ENCODE results near the gene TSPAN18. TPM values are rescaled to one million over a fixed set of nuclear protein-coding genes. Genes with fewer than 3 reads are reported as not detected.
A peak's percentile ranks its signal among the peaks of the same experiment; 100 is the strongest.

TSPAN18 gene
- total and polyA plus RNA-seq, 8 donors, result 2.1 to 60.3 (median 11.0) TPM

DNA sequence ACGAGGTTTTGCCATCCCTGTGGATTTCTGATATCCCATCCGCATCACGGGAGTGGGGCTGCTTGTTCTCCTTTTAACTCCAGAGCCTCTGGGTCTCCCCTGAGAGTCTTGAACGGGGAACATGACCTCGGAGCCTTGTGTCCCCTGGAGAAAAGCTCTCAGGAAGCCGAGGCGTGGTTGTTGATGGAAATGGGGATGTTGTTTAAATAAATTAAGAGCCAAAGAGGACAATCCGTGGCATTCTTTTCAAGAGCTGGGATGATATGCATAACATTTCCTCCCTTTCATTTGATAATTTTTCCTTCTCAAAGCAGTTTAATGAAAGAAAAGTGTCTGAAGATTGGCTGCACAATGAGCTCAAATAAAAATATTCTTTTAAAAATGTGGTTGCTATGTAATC, 14.2 kb downstream of the TSPAN18 start:
- H3K4me3 ChIP-seq, result no peak overlapping the region
- no peak for DNase-seq
- TF ChIP-seq, protein P1, sequence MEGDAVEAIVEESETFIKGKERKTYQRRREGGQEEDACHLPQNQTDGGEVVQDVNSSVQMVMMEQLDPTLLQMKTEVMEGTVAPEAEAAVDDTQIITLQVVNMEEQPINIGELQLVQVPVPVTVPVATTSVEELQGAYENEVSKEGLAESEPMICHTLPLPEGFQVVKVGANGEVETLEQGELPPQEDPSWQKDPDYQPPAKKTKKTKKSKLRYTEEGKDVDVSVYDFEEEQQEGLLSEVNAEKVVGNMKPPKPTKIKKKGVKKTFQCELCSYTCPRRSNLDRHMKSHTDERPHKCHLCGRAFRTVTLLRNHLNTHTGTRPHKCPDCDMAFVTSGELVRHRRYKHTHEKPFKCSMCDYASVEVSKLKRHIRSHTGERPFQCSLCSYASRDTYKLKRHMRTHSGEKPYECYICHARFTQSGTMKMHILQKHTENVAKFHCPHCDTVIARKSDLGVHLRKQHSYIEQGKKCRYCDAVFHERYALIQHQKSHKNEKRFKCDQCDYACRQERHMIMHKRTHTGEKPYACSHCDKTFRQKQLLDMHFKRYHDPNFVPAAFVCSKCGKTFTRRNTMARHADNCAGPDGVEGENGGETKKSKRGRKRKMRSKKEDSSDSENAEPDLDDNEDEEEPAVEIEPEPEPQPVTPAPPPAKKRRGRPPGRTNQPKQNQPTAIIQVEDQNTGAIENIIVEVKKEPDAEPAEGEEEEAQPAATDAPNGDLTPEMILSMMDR (IDR thresholded peaks at IDR 0.05), result no peak
- 47 to 51% (median 48%) methylated on average over 8 of the region's 8 CpGs for WGBS, 5 donors
- H3K27ac ChIP-seq, result no peak overlapping the region
- intact Hi-C loops (cut with DNase I; ENCODE audit: low total_unique reads), result no loop called here
- H3K9me3 ChIP-seq, result no peaks in the 10 kb centered on the region
- no peaks in the 10 kb centered on the region for H3K36me3 ChIP-seq
- H3K27me3 ChIP-seq, result peaks cover 0 to 8% (median 0%) of the 10 kb centered on the region in 3 donors
- peaks cover 0 to 48% (median 12%) of the 10 kb centered on the region in 4 donors for H3K4me1 ChIP-seq

DNA sequence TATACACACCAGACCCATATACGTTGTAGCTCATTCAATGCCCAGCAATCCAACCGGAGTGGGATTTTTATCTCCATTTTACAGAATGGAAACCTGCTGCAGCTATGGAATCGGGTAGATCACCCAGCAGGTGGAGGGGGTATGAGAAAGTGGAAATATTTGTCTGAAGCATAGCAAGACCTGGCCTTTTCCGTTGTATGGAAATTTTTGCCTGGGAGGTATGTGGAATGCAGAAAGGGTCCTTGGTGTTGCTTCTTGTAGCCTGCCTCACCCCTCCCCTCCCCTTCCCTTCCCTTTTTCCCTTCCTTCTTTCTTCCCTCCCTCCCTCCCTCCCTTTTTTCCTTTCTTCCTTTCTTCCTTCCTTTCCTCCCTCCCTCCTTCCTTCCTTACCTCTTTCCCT, 15.2 kb downstream of the TSPAN18 start:
- TF ChIP-seq EP300 (IDR thresholded peaks at IDR 0.05), result no peak
- no peak for TF ChIP-seq POLR2AphosphoS5 (IDR thresholded peaks at IDR 0.05)
- TF ChIP-seq, protein P1 (IDR thresholded peaks at IDR 0.05), result no peak
- TF ChIP-seq POLR2A (IDR thresholded peaks at IDR 0.05), result no peak
- Histone ChIP-seq H3K27me3 (peaks cover 0 to 8% (median 0%) of the 10 kb centered on the region in 3 donors), H3K27ac (no peak overlapping the region), H3K4me1 (peaks cover 0 to 55% (median 15%) of the 10 kb centered on the region in 4 donors), H3K4me3 (no peak overlapping the region), H3K36me3 (no peaks in the 10 kb centered on the region), H3K9me3 (no peaks in the 10 kb centered on the region)
- intact Hi-C loops (cut with DNase I; ENCODE audit: low total_unique reads), result no loop called here
- 74 to 84% (median 76%) methylated on average over 4 of the region's 4 CpGs for WGBS, 5 donors
- no peak for DNase-seq

DNA sequence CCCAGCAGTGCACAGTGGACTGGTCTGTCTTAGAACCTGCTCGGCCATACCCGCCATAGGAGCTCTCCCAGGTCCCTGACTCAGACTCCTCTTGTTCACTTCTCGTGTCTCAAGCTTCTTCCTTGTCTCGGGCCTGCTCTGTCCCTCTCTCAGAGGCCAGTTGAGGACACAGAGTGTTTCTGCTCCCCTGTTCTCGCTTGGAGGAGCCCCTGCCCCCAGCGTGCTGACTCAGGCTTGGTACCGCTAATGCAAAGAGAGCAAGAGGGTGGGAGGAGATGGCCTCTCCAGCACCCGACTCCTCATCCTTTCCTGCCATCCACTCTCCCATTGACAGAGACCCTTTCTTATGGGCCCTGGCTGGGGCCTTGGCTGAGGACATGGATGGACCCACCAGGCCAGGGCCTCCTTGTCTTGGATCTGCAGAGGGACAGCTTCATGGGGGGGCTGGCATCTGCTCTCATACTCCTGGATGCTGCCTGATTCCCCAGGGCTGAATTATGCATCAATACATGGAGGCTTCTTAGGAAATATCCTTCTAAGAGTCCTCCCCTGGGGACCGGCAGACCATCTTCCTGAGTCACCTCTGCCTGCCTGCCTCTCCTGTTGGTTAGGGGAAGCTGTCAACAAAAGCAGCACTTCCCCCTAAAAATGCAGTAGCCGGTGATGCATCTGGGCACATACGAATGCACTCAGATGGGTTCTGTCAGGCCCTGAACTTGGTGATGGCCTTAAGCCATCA, 15.9 kb downstream of the TSPAN18 start:
- no peak for DNase-seq
- H3K9me3 ChIP-seq, result no peaks in the 10 kb centered on the region
- peak overlapping the region in 1 of 5 donors; percentile 61 for H3K27ac ChIP-seq
- TF ChIP-seq POLR2AphosphoS5 (IDR thresholded peaks at IDR 0.05), result no peak
- peaks cover 0 to 62% (median 20%) of the 10 kb centered on the region in 4 donors for H3K4me1 ChIP-seq
- no peaks in the 10 kb centered on the region for H3K36me3 ChIP-seq
- WGBS, 5 donors, result 79 to 88% (median 80%) methylated on average over 11 of the region's 11 CpGs
- H3K4me3 ChIP-seq, result no peak overlapping the region
- intact Hi-C loops (cut with DNase I; ENCODE audit: low total_unique reads), result no loop called here
- H3K27me3 ChIP-seq, result peaks cover 0 to 8% (median 0%) of the 10 kb centered on the region in 3 donors

DNA sequence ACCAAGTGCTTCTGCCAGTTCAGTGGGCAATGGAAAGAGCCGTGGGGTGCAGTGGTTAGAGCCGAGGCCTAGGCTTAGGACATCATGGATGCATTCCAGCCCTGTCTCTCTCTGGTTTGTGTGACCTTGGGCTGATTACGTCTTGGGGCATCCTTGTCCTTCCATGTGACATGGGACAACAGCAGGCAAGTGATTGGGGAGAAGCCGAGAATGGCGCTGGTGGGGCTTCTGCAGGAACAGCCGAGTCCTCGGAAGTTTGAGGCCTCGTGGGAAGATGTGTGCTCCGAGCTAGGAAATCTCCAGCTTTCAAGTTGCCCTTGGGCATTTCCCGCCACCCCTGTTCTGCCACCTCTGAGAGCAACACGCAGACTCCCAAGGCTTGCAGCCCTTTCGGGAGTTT, 16.6 kb downstream of the TSPAN18 start:
- Histone ChIP-seq H3K27me3 (peaks cover 0 to 8% (median 0%) of the 10 kb centered on the region in 3 donors), H3K4me3 (no peak overlapping the region), H3K27ac (peak overlapping the region in 2 of 5 donors; percentile 46 to 61), H3K9me3 (no peaks in the 10 kb centered on the region), H3K36me3 (no peaks in the 10 kb centered on the region), H3K4me1 (peaks cover 0 to 63% (median 23%) of the 10 kb centered on the region in 4 donors)
- WGBS, 5 donors, result 79 to 91% (median 87%) methylated on average over 6 to 12 of the region's 12 CpGs
- TF ChIP-seq POLR2AphosphoS5 (IDR thresholded peaks at IDR 0.05), result no peak
- no peak for TF ChIP-seq EP300 (IDR thresholded peaks at IDR 0.05)
- no peak for TF ChIP-seq POLR2A (IDR thresholded peaks at IDR 0.05)
- TF ChIP-seq, protein P1 (IDR thresholded peaks at IDR 0.05), result no peak
- intact Hi-C loops (cut with DNase I; ENCODE audit: low total_unique reads), result no loop called here
- DNase-seq, result no peak

DNA sequence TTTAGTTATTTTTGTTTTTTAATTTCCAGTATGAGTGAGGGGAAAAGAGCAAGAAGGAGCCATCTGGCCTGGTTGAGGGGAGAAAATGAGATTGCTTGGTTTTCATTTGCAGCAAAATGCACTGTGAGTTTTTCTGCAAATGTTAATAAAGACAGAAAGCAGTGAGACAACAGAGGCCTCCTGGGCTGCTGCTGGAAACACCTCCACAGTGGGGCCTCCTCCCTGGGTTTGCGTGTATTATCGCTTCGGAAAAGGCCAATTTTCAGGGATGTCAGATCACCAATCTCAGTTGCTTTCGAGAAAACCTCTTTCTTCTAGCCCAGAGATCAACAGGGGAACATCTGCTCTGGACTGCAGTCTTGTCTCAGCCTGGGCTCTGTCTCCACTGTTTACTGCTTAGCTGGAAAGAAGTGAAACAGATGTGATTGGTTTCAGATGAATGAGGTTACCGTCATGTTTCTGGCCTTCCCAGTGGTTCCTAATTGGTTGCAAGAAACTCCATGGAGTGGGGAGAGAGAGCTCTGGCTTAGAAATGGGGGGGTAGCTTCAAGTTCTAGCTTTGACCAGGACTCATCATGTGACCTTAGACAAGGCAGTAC, 17.3 kb downstream of the TSPAN18 start:
- intact Hi-C loops (cut with DNase I; ENCODE audit: low total_unique reads), result no loop called here
- TF ChIP-seq EP300 (IDR thresholded peaks at IDR 0.05) (no peak), POLR2AphosphoS5 (IDR thresholded peaks at IDR 0.05) (peak in 1 of 3 donors; percentile 23)
- no peaks in the 10 kb centered on the region for H3K9me3 ChIP-seq

More for the DNA sequence above, 17.3 kb downstream of the TSPAN18 start:
- H3K4me3 ChIP-seq, result no peak overlapping the region
- H3K27me3 ChIP-seq, result peaks cover 0 to 8% (median 0%) of the 10 kb centered on the region in 3 donors
- peaks cover 0 to 64% (median 23%) of the 10 kb centered on the region in 4 donors for H3K4me1 ChIP-seq
- 49 to 79% (median 77%) methylated on average over 5 of the region's 5 CpGs for WGBS, 5 donors
- peak in 1 of 2 donors; percentile 85 for DNase-seq
- no peaks in the 10 kb centered on the region for H3K36me3 ChIP-seq
- peak overlapping the region in 3 of 5 donors; percentile 46 to 61 (median 52) for H3K27ac ChIP-seq

Data from stomach (tissue), 9 donors.